Hepatocyte (in vitro differentiated cells): Measurements from ENCODE around the gene GSS.

ENCODE experiments used
- CTCF ChIP-seq: fragments of 200-600 bp; sonication (generic); IDR thresholded peaks from 2 replicates; pipeline ENCODE4 v1.5.1; 2016; ENCODE audit warnings: antibody characterized with exemption, mild to moderate bottlenecking; ENCODE audit not compliant: poor library complexity
- EZH2phosphoT487 ChIP-seq: fragments of 200-600 bp; sonication (generic); IDR thresholded peaks from one replicate; pipeline ENCODE4 v1.6.1; 2018; ENCODE audit warnings: antibody characterized with exemption, mild to moderate bottlenecking, low read depth, moderate library complexity; ENCODE audit not compliant: unreplicated experiment, severe bottlenecking

GRCh38 chr20:34999021-34999451 is 43.4 kb upstream of the GSS start:
- no peak for TF ChIP-seq CTCF
- TF ChIP-seq EZH2phosphoT487 = no peak
